Smooth muscle cell (in vitro differentiated cells): ENCODE data around the gene ACOXL. TPM values are rescaled to one million over a fixed set of nuclear protein-coding genes. Genes with fewer than 3 reads are reported as not detected.

Experiments used
- DNase-seq: peaks from one replicate; lab custom pipeline; 2025; ENCODE audit not compliant: unreplicated experiment; lab: John Stamatoyannopoulos, UW
- H2AFZ ChIP-seq: fragments of 200-600 bp; sonication (generic); 2 replicates; pipeline ENCODE4 v1.6.0; 2016; ENCODE audit warnings: antibody characterized with exemption, low read depth, mild to moderate bottlenecking
- H3F3A ChIP-seq: fragments of 200-600 bp; sonication (generic); 2 replicates; pipeline ENCODE4 v1.6.0; 2017; ENCODE audit warnings: antibody characterized with exemption, low read depth
- H3K27ac ChIP-seq: fragments of 200-600 bp; sonication (generic); 2 replicates; pipeline ENCODE4 v1.5.1; 2016; ENCODE audit warnings: low read depth, mild to moderate bottlenecking
- H3K27me3 ChIP-seq: fragments of 200-600 bp; sonication (generic); 2 replicates; pipeline ENCODE4 v1.6.1; 2016; ENCODE audit warnings: low read depth, mild to moderate bottlenecking
- H3K36me3 ChIP-seq: fragments of 200-600 bp; sonication (generic); 2 replicates; pipeline ENCODE4 v1.5.1; 2016; ENCODE audit warnings: low read depth
- H3K4me1 ChIP-seq: fragments of 200-600 bp; sonication (generic); 2 replicates; pipeline ENCODE4 v1.5.1; 2016; ENCODE audit warnings: low read depth
- H3K4me2 ChIP-seq: fragments of 200-600 bp; sonication (generic); 2 replicates; pipeline ENCODE4 v1.6.0; 2016; ENCODE audit warnings: mild to moderate bottlenecking
- H3K4me3 ChIP-seq: fragments of 200-600 bp; sonication (generic); 2 replicates; pipeline ENCODE4 v1.5.1; 2016; ENCODE audit warnings: mild to moderate bottlenecking
- H3K79me2 ChIP-seq: fragments of 200-600 bp; sonication (generic); 2 replicates; pipeline ENCODE4 v1.6.0; 2016; ENCODE audit warnings: low read depth, mild to moderate bottlenecking
- H3K9ac ChIP-seq: fragments of 200-600 bp; sonication (generic); 2 replicates; pipeline ENCODE4 v1.6.0; 2016; ENCODE audit warnings: low read depth
- H3K9me3 ChIP-seq: fragments of 200-600 bp; sonication (generic); replicated peaks from 2 replicates; pipeline ENCODE4 v1.5.1; 2016; ENCODE audit warnings: low read depth
- H4K20me1 ChIP-seq: fragments of 200-600 bp; sonication (generic); 2 replicates; pipeline ENCODE4 v1.6.0; 2016; ENCODE audit warnings: low read depth
- CTCF ChIP-seq: fragments of 200-600 bp; sonication (generic); IDR thresholded peaks from 2 replicates; pipeline ENCODE4 v1.5.1; 2017; ENCODE audit warnings: borderline replicate concordance, mild to moderate bottlenecking, antibody characterized with exemption; ENCODE audit not compliant: insufficient read depth, poor library complexity, severe bottlenecking
- WGBS: methylation state at CpG from one replicate; pipeline ENCODE4 v1.1.7; 2016; ENCODE audit warnings: low lambda C conversion rate; 5-methylcytosine and 5-hydroxymethylcytosine counted together
- polyA plus RNA-seq: library from polyadenylated mRNA; unstranded; fragments of >200 nt; fragmentation: Nextera tagmentation; extraction: Ambion mirVana; gene quantifications from 2 replicates; pipeline ENCODE4 v1.2.1, GENCODE V29; 2016
- total RNA-seq: library from RNA; depleted of rRNA; stranded (reverse); fragments of >200 nt; gene quantifications from 2 replicates; pipeline ENCODE4 v1.2.3, GENCODE V29; 2014

The ACOXL gene
- total and polyA plus RNA-seq, 2 experiments from 2014 or later: not detected

GRCh38 chr2:110858993-110859701 lies 126.8 kb downstream of the ACOXL start:
- no peak overlapping the region for H3K4me3 ChIP-seq
- TF ChIP-seq CTCF: no peak
- H3K4me2 ChIP-seq: no peak overlapping the region
- no peak for DNase-seq
- H3K9ac ChIP-seq: no peak overlapping the region
- 83% methylated on average over 13 of the region's 13 CpGs for WGBS
- H3K27ac ChIP-seq: no peak overlapping the region
- no peaks in the 10 kb centered on the region for H4K20me1 ChIP-seq
- H3K9me3 ChIP-seq: no peaks in the 10 kb centered on the region
- H3K79me2 ChIP-seq: no peaks in the 10 kb centered on the region
- H3F3A ChIP-seq: no peaks in the 10 kb centered on the region
- H3K36me3 ChIP-seq: no peaks in the 10 kb centered on the region
- H2AFZ ChIP-seq: no peak overlapping the region
- H3K27me3 ChIP-seq: peaks cover 38% of the 10 kb centered on the region
- peaks cover 5% of the 10 kb centered on the region for H3K4me1 ChIP-seq

- no peak overlapping the region for H3K9ac ChIP-seq
- TF ChIP-seq CTCF: no peak
- WGBS: 92% methylated on average over 8 of the region's 8 CpGs
- H3K4me2 ChIP-seq: no peak overlapping the region
- H3K27ac ChIP-seq: no peak overlapping the region
- no peaks in the 10 kb centered on the region for H4K20me1 ChIP-seq
- H3K4me3 ChIP-seq: no peak overlapping the region
- H3F3A ChIP-seq: no peaks in the 10 kb centered on the region
- H3K4me1 ChIP-seq: peaks cover 5% of the 10 kb centered on the region
- no peak overlapping the region for H2AFZ ChIP-seq
- H3K9me3 ChIP-seq: no peaks in the 10 kb centered on the region
- no peaks in the 10 kb centered on the region for H3K36me3 ChIP-seq
- no peaks in the 10 kb centered on the region for H3K79me2 ChIP-seq
- H3K27me3 ChIP-seq: peaks cover 40% of the 10 kb centered on the region
- no peak for DNase-seq
These were observed 128.3 kb downstream of the ACOXL start for GRCh38 chr2:110860630-110861029.

GRCh38 chr2:110861616-110862260 lies 129.4 kb downstream of the ACOXL start:
- Histone ChIP-seq H4K20me1 (no peaks in the 10 kb centered on the region), H3K36me3 (no peaks in the 10 kb centered on the region), H3K4me2 (no peak overlapping the region), H3K9me3 (no peaks in the 10 kb centered on the region), H3K79me2 (no peaks in the 10 kb centered on the region), H2AFZ (no peak overlapping the region), H3F3A (no peaks in the 10 kb centered on the region), H3K27me3 (peaks cover 40% of the 10 kb centered on the region), H3K27ac (no peak overlapping the region), H3K4me1 (peaks cover 5% of the 10 kb centered on the region), H3K4me3 (no peak overlapping the region), H3K9ac (no peak overlapping the region)
- TF ChIP-seq CTCF: no peak
- no peak for DNase-seq
- WGBS: 90% methylated on average over 17 of the region's 17 CpGs
